Fibroblast of lung (primary cell): ENCODE data around the gene ZBED5. TPM values are rescaled to one million over a fixed set of nuclear protein-coding genes. Genes with fewer than 3 reads are reported as not detected.

Experiments used
- DNase-seq, 2 donors: peaks; one replicate each; pipeline versions ENCODE4 v3.0.0 to v3.0.0-alpha.2; 2010; ENCODE audit warnings: low read depth in 2 of 2
- H2AFZ ChIP-seq: 2 replicates; pipeline ENCODE4 v1.5.1; 2012; ENCODE audit warnings: low read length, control low read depth, inconsistent platforms
- H3K27ac ChIP-seq: 2 replicates; pipeline ENCODE4 v1.5.1; 2011; ENCODE audit warnings: low read length, control low read depth; ENCODE audit not compliant: insufficient read depth
- H3K27me3 ChIP-seq: 2 replicates; pipeline ENCODE4 v1.5.1; 2011; ENCODE audit warnings: mild to moderate bottlenecking, low read length; ENCODE audit not compliant: control insufficient read depth, insufficient read depth
- H3K36me3 ChIP-seq: 2 replicates; pipeline ENCODE4 v1.5.1; 2011; ENCODE audit warnings: low read length; ENCODE audit not compliant: control insufficient read depth, insufficient read depth
- H3K4me1 ChIP-seq: 2 replicates; pipeline ENCODE4 v1.5.1; 2011; ENCODE audit warnings: low read length; ENCODE audit not compliant: control insufficient read depth, insufficient read depth; ENCODE audit errors: extremely low read depth
- H3K4me2 ChIP-seq: 2 replicates; pipeline ENCODE4 v1.5.1; 2011; ENCODE audit warnings: low read length, control low read depth; ENCODE audit not compliant: insufficient read depth; ENCODE audit errors: extremely low read depth
- H3K4me3 ChIP-seq, 4 experiments: fragments of 200-600 bp in 1 of 4; sonication (generic) in 1 of 4; replicated peaks in 1 of 4; 2 replicates each; pipeline ENCODE4 v1.5.1; 2011 to 2016; ENCODE audit warnings: low read length in 4 of 4, low read depth in 3 of 4, mild to moderate bottlenecking in 3 of 4, control low read depth in 2 of 4, inconsistent platforms in 1 of 4, mixed read lengths in 1 of 4; ENCODE audit not compliant: insufficient read depth in 1 of 4; ENCODE audit errors: control extremely low read depth in 1 of 4
- H3K79me2 ChIP-seq: 2 replicates; pipeline ENCODE4 v1.5.1; 2012; ENCODE audit warnings: mild to moderate bottlenecking, low read length, inconsistent platforms; ENCODE audit not compliant: control insufficient read depth, insufficient read depth
- H3K9ac ChIP-seq: 2 replicates; pipeline ENCODE4 v1.5.1; 2011; ENCODE audit warnings: mild to moderate bottlenecking, low read length, control low read depth; ENCODE audit not compliant: insufficient read depth
- H3K9me3 ChIP-seq: 2 replicates; pipeline ENCODE4 v1.5.1; 2012; ENCODE audit warnings: low read depth, low read length; ENCODE audit not compliant: control insufficient read depth, insufficient read depth
- H4K20me1 ChIP-seq: 2 replicates; pipeline ENCODE4 v1.5.1; 2011; ENCODE audit warnings: low read length; ENCODE audit not compliant: control insufficient read depth, insufficient read depth; ENCODE audit errors: extremely low read depth
- EZH2 ChIP-seq: IDR thresholded peaks from 2 replicates; pipeline ENCODE4 v1.5.1; 2012; ENCODE audit warnings: low read length, control low read depth, mild to moderate bottlenecking; ENCODE audit errors: missing control alignments
- polyA plus RNA-seq, 2 donors: library from polyadenylated mRNA; depleted of rRNA in 1 of 2; stranded (reverse) in 1 of 2; unstranded in 1 of 2; fragments of >200 nt; gene quantifications; 2 replicates each; pipeline ENCODE4 v1.2.1, GENCODE V29; 2011 to 2012; ENCODE audit warnings: missing spikeins in 1 of 2
- total RNA-seq: library from RNA; depleted of rRNA; stranded (reverse); fragments of >200 nt; gene quantifications from 2 replicates; pipeline ENCODE4 v1.2.1, GENCODE V29; 2014
- TF ChIP-seq, protein P1 (sequence below), 2 donors: IDR thresholded peaks in 1 of 2; conservative IDR thresholded peaks in 1 of 2; 1 replicate in 1 of 2; 2 replicates in 1 of 2; pipeline ENCODE4 v1.5.1; 2011 to 2012; ENCODE audit warnings: low read length in 2 of 2, control low read depth in 1 of 2, inconsistent platforms in 1 of 2, low read depth in 1 of 2, mild to moderate bottlenecking in 1 of 2

ZBED5 gene
- total and polyA plus RNA-seq, 2 donors (not counting 1 experiment from before 2014, with no cell fraction given), result 29.4 to 61.3 TPM

DNA sequence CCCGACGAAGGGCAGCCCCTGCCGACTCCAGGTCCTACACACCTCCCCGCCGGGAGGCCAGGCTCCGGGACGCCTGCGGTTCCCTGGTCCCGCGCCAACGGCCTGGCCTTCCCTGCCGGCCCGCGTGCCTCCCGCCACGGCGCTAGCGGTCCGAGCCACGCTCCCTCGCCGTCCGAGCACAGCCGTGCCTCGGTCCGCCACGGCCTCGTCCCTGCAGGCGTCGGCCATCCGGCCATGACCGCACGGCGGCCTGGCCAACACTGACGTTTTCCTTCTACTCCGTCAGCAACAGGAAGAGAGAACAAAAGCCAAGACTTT, 49.7 kb downstream of the ZBED5 start:
- Histone ChIP-seq H3K4me3 (peak overlapping the region; percentile 64 to 96 (median 94)), H3K79me2 (peaks cover 49% of the 10 kb centered on the region), H3K9me3 (no peaks in the 10 kb centered on the region), H3K9ac (peak overlapping the region; percentile 96), H4K20me1 (peaks cover 3% of the 10 kb centered on the region), H3K4me2 (no peak overlapping the region), H3K36me3 (peaks cover 11% of the 10 kb centered on the region), H3K27me3 (no peaks in the 10 kb centered on the region), H3K4me1 (peaks cover 9% of the 10 kb centered on the region), H3K27ac (peak overlapping the region; percentile 96), H2AFZ (no peak overlapping the region)
- DNase-seq, result no peak
- TF ChIP-seq, protein P1, sequence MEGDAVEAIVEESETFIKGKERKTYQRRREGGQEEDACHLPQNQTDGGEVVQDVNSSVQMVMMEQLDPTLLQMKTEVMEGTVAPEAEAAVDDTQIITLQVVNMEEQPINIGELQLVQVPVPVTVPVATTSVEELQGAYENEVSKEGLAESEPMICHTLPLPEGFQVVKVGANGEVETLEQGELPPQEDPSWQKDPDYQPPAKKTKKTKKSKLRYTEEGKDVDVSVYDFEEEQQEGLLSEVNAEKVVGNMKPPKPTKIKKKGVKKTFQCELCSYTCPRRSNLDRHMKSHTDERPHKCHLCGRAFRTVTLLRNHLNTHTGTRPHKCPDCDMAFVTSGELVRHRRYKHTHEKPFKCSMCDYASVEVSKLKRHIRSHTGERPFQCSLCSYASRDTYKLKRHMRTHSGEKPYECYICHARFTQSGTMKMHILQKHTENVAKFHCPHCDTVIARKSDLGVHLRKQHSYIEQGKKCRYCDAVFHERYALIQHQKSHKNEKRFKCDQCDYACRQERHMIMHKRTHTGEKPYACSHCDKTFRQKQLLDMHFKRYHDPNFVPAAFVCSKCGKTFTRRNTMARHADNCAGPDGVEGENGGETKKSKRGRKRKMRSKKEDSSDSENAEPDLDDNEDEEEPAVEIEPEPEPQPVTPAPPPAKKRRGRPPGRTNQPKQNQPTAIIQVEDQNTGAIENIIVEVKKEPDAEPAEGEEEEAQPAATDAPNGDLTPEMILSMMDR (conservative IDR thresholded peaks at IDR 0.05 in 1 of 2, IDR thresholded peaks at IDR 0.05 in 1 of 2; ENCODE audit: low read depth in 1 of 2, low read length in 2 of 2), result no peak
- no peak for TF ChIP-seq EZH2

DNA sequence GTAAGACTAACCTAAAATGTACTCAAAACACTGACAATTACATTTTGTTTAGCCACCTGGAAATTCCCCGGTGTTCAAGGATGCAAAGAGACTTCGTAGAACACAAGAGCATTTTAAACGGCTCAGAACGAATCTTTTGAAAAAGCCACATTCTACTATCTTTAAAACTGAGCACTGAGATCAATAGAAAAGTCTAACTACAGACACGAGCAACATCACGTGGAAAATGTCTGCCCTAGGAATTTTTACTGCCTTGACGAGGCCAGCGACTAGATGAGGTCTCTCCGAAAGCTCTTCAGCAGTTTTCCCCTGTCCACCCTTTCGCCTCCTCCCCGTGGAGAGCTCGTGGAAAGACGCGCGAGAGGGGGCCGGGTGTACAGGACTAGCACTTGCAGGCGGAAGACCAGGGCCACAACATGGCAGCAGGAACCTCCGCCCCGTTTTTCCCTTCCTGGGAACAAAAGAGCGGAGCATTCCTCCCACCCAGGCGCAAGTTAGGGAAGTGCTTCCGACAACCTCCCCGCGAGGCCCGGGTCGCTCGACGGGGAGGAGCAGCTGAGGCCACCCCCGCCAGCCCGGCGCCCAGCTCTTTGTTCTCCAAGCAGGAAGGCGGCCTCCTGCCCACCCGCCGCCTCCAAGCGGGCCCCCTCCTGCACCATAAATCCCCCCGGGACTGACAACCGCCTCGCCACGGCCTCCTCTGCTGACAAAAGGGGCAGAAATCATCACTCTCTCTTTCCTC, 50.2 kb downstream of the ZBED5 start:
- peak; percentile 52 to 54 for DNase-seq
- H4K20me1 ChIP-seq, result peaks cover 3% of the 10 kb centered on the region
- peaks cover 11% of the 10 kb centered on the region for H3K36me3 ChIP-seq
- no peaks in the 10 kb centered on the region for H3K9me3 ChIP-seq
- H3K27ac ChIP-seq, result peak overlapping the region; percentile 96
- peak overlapping the region; percentile 64 to 96 (median 94) for H3K4me3 ChIP-seq
- H3K9ac ChIP-seq, result peak overlapping the region; percentile 96
- H3K79me2 ChIP-seq, result peaks cover 52% of the 10 kb centered on the region
- peaks cover 9% of the 10 kb centered on the region for H3K4me1 ChIP-seq
- no peaks in the 10 kb centered on the region for H3K27me3 ChIP-seq
- TF ChIP-seq, protein P1 (conservative IDR thresholded peaks at IDR 0.05 in 1 of 2, IDR thresholded peaks at IDR 0.05 in 1 of 2; ENCODE audit: low read depth in 1 of 2, low read length in 2 of 2), result no peak
- no peak for TF ChIP-seq EZH2
- no peak overlapping the region for H2AFZ ChIP-seq
- peak overlapping the region; percentile 89 for H3K4me2 ChIP-seq

DNA sequence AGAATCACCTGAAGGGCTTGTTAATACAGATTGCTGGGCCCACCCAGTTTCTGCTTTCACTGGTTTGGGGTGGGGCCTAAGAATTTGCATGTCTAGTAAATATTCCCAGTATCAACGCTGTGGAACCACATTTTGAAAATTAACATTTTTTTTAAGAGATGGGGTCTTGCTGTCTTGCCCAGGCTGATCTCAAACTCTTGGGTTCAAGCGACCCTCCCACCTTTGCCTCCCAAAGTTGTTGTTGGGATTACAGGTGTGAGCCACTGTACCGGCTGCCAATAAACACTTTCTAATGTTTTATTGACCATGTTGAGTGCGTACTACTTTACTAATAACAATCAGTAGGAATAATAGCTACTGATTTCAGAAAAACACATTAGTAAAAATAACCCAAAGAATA, 51.6 kb downstream of the ZBED5 start:
- Histone ChIP-seq H3K4me1 (peaks cover 9% of the 10 kb centered on the region), H3K9ac (no peak overlapping the region), H3K27ac (no peak overlapping the region), H3K27me3 (no peaks in the 10 kb centered on the region), H3K79me2 (peaks cover 53% of the 10 kb centered on the region), H3K4me3 (peak overlapping the region; percentile 11 to 96 (median 80)), H4K20me1 (peaks cover 3% of the 10 kb centered on the region), H3K9me3 (no peaks in the 10 kb centered on the region), H3K36me3 (peaks cover 11% of the 10 kb centered on the region), H2AFZ (no peak overlapping the region), H3K4me2 (peak overlapping the region; percentile 74)
- TF ChIP-seq, protein P1 (conservative IDR thresholded peaks at IDR 0.05 in 1 of 2, IDR thresholded peaks at IDR 0.05 in 1 of 2; ENCODE audit: low read depth in 1 of 2, low read length in 2 of 2), result no peak
- no peak for TF ChIP-seq EZH2
- no peak for DNase-seq
